Activated T-helper 1 cell treated with anti-CD3 and anti-CD28 coated beads, Interleukin-12 subunit alpha, Interleukin-12 subunit beta, Interleukin-2, Interleukin-4 antibody, amounts not matched to agents 30 ng/mL and 10 ng/mL and 1 ng/mL, durations not matched to agents 14 hours and 24 hours and 36 hours (primary cell): ENCODE measurements around the gene NGFR. TPM values are rescaled to one million over a fixed set of nuclear protein-coding genes. Genes with fewer than 3 reads are reported as not detected.

Experiments
- DNase-seq: peaks from one replicate; pipeline ENCODE4 v3.0.0; 2021; ENCODE audit warnings: low spot score
- H3K27ac Mint-ChIP-seq: one replicate; pipeline ENCODE4 v1.8.0; 2021; ENCODE audit warnings: mild to moderate bottlenecking, mixed read lengths
- H3K27me3 Mint-ChIP-seq: one replicate; pipeline ENCODE4 v1.8.0; 2022; ENCODE audit warnings: mild to moderate bottlenecking, moderate library complexity, mixed read lengths; ENCODE audit not compliant: insufficient read depth
- H3K36me3 Mint-ChIP-seq: one replicate; pipeline ENCODE4 v1.8.0; 2021; ENCODE audit warnings: low read depth, mixed read lengths
- H3K4me1 Mint-ChIP-seq: one replicate; pipeline ENCODE4 v1.8.0; 2021; ENCODE audit warnings: low read depth, mixed read lengths
- H3K4me3 Mint-ChIP-seq: one replicate; pipeline ENCODE4 v1.8.0; 2021; ENCODE audit warnings: mild to moderate bottlenecking, moderate library complexity, mixed read lengths
- H3K9me3 Mint-ChIP-seq: one replicate; pipeline ENCODE4 v1.8.0; 2021; ENCODE audit warnings: mixed read lengths
- intact Hi-C: fragments of 100-400 bp; cut with micrococcal nuclease; formaldehyde crosslinking; loops from one replicate; pipeline ENCODE4 v1.15.1; 2024
- total RNA-seq: library from RNA; stranded (reverse); gene quantifications from 2 replicates; pipeline ENCODE4 v1.2.3, GENCODE V29; 2022

NGFR gene
- total RNA-seq, 1 donor from 2014 or later: 0.13 TPM

DNA sequence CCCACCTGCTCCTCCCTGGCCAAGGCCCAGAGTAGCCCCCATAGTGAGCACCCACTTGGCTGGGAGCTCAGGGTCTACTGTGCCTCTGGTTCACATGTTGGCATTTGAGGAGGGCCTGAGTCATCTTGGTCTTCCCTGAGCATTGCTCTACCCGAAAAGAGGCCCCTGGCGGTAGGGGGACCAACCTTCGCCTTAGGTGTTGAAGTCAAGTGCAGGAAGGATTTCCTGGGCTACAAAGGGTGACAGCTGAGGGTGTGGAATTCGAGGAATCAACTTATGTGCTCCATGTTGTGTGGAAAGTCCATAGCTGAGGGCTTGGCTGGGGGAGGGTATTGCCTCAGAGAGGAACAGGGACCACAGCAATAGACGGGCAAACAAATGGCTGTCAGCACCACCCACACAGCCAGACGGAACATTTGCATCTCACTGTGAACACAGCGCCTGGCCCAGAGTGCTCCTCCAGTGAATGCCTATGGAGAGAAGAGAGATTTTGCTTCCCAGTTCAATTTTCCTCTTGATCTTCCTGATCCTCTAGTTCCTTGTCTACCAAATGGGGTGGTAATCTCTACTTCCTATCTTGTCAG lies 35.6 kb upstream of the NGFR start:
- DNase-seq: no peak
- Mint-ChIP-seq H3K27ac (no peak overlapping the region), H3K36me3 (no peaks in the 10 kb centered on the region), H3K27me3 (peaks cover 49% of the 10 kb centered on the region), H3K4me3 (no peak overlapping the region), H3K9me3 (peaks cover 4% of the 10 kb centered on the region), H3K4me1 (no peaks in the 10 kb centered on the region)
- intact Hi-C loops: no loop called here

DNA sequence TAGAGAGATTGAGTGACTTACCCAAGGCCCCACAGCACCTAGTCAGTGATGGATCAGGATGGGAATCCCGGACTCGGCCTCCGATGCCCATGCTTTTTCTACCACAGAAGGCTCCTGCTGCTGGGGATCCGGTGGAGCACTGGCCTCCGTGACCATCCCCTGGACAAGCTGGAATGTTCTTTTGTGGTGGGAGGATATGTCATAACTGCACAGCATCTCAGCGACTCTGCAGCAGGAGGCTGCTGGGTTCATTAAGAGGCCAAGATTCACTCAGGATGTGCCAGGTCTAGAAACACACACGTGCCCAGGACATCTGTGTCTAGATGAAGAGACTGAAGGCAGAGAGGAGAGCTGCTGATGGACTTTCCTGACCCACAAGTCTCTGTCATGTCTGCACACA lies 34.7 kb upstream of the NGFR start:
- Mint-ChIP-seq H3K4me3 (no peak overlapping the region), H3K27ac (no peak overlapping the region), H3K4me1 (no peaks in the 10 kb centered on the region), H3K9me3 (peaks cover 4% of the 10 kb centered on the region), H3K36me3 (no peaks in the 10 kb centered on the region), H3K27me3 (peaks cover 49% of the 10 kb centered on the region)
- intact Hi-C loops: no loop called here
- DNase-seq: no peak

DNA sequence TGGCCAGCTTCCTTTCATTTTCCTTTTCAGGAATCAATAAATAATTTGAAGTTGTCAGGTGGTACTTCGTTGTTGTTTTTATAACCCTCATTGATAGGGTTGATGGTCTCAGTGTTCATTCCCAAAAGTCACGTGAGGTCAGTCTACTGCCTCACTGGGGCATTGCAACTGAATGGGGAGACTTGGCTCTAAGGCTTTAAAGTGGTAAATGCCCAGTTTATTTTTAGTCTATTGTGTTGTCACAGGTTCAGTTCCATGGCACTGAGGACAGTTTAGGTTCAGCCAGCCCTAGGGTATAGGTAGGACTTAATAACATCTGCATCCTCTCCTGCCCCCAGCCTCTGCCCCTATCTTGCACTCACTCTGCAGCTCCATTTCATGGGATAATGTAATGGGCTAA lies 33.5 kb upstream of the NGFR start:
- Mint-ChIP-seq H3K4me1 (no peaks in the 10 kb centered on the region), H3K27me3 (peaks cover 42% of the 10 kb centered on the region), H3K4me3 (no peak overlapping the region), H3K36me3 (no peaks in the 10 kb centered on the region), H3K9me3 (peaks cover 4% of the 10 kb centered on the region), H3K27ac (no peak overlapping the region)
- intact Hi-C loops: no loop called here
- DNase-seq: no peak

DNA sequence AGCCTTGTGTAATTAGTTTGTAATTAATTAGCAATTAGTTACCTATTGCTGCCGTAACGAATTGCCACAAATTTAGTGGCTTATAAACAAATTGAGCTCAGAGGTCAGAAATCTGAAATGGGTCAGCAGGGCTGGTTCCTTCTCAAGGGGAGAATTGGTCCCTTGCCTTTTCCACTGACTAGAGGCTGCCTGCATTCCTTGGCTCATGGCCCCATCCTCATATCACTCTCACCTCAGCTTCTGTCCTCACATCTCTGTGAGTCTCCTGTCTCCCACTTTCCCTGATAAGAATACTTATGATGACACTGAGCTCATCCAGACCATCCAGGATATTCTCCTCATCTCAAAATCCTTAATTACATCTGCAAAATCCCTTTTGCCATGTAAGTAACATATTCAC lies 31.0 kb upstream of the NGFR start:
- Mint-ChIP-seq H3K4me3 (no peak overlapping the region), H3K27ac (no peak overlapping the region), H3K9me3 (peaks cover 4% of the 10 kb centered on the region), H3K36me3 (no peaks in the 10 kb centered on the region), H3K4me1 (no peaks in the 10 kb centered on the region), H3K27me3 (peaks cover 37% of the 10 kb centered on the region)
- no peak for DNase-seq
- intact Hi-C loops: no loop called here

DNA sequence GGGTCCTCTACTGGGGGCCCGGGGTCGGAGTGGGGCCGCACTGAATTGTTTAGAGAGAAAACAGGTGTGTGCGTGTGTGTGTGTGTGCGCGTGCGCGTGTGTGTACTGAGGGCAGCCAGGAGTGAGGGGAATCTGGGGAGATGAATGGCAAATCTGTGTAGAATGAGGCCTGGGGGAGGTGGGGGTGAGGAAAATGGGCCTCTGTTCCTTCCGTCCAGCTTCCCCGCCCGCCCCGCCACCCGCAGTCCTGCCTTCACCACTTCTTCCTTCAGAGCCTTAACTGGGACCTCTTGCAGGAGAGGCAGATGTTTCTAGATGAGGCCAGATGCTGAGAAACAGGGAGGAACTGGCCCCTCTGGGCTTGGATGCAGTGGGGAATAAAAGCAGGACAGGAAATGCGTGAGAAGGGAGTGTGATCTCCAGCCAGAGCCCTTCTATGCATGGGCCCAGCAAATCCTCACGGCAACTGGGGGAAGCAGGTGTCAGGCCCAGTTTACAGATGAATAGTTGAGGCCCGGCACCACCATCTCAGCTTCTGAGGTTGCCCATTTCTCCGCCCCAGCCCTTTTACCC lies 29.7 kb upstream of the NGFR start:
- H3K4me1 Mint-ChIP-seq: no peaks in the 10 kb centered on the region
- intact Hi-C loops: no loop called here
- peaks cover 38% of the 10 kb centered on the region for H3K27me3 Mint-ChIP-seq

DNA sequence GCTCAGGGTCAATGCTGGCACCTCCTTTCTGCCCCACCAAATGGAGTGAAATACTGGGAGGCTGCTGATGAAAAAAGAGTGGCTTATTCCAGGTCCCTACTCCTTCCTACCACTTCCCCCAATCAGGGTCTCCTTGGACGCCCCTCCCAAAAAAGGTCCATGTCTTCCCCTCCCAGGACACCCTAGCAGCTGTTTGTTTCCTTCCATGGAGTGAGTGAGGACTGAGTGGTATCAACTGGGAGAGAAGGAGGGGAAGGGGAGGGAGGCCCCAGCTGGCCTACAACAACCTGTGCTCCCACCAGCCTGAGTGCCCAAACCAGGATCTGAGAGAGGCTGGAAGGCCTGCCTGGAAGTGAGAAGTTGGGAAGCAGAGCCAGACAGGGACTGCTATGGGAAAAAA lies 28.7 kb upstream of the NGFR start:
- no peak for DNase-seq
- Mint-ChIP-seq H3K4me1 (no peaks in the 10 kb centered on the region), H3K4me3 (no peak overlapping the region), H3K36me3 (no peaks in the 10 kb centered on the region), H3K9me3 (peaks cover 4% of the 10 kb centered on the region), H3K27ac (no peak overlapping the region), H3K27me3 (peaks cover 41% of the 10 kb centered on the region)
- intact Hi-C loops: no loop called here

More for the DNA sequence above, 29.7 kb upstream of the NGFR start:
- H3K36me3 Mint-ChIP-seq: no peaks in the 10 kb centered on the region
- DNase-seq: no peak
- H3K4me3 Mint-ChIP-seq: no peak overlapping the region
- H3K27ac Mint-ChIP-seq: no peak overlapping the region
- peaks cover 4% of the 10 kb centered on the region for H3K9me3 Mint-ChIP-seq

DNA sequence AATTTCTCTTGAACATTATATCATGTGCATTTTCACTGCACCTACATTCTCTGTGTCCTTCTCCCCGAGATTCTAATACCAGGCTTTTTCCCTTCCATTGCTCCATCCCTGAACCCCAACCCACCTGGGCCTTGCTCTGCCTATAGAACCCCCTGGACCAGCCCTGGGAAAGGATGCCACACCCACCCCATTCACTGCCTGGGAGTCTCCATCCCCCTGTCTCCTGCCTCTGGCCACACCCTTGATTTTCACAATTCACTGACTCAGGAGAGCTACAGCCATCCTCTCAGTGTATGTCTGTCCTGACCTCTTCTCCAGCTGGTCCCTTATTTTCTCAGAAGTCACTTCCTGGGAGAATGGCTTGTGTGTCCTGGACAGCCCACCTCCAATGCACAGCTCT lies 27.9 kb upstream of the NGFR start:
- H3K27me3 Mint-ChIP-seq: peaks cover 49% of the 10 kb centered on the region
- H3K36me3 Mint-ChIP-seq: no peaks in the 10 kb centered on the region
- no peaks in the 10 kb centered on the region for H3K4me1 Mint-ChIP-seq
- DNase-seq: no peak
- intact Hi-C loops: no loop called here
- no peak overlapping the region for H3K27ac Mint-ChIP-seq
- no peak overlapping the region for H3K4me3 Mint-ChIP-seq
- peaks cover 4% of the 10 kb centered on the region for H3K9me3 Mint-ChIP-seq

DNA sequence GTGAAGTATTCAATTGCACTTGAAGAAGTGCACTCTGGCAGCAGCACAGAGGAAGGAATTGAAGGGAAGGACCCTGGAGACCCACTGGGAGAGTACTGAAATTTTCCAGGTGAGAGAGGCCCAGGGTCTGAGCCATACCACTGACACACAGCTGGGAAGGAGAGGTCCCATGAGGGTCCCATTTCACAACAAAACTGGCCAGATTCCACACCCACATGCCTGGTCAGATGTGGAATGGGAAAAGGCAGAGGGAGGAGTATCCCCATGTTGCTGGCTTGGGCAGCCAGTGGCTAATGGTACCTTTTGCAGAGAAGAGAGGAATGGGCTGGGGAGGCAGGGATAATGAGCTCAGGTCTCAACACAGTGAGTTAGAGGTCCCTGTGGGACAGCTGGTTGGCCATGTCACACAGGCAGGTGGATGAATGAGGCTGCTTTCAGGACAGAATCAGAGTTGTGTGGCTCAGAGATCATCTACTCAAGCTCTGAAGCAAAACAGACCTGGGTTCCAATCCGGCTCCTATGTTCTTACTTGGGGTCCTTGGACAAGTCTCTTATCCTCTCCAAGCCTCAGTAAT lies 26.2 kb upstream of the NGFR start:
- intact Hi-C loops: no loop called here
- no peak overlapping the region for H3K4me3 Mint-ChIP-seq
- peaks cover 47% of the 10 kb centered on the region for H3K27me3 Mint-ChIP-seq
- H3K9me3 Mint-ChIP-seq: peaks cover 4% of the 10 kb centered on the region
- no peaks in the 10 kb centered on the region for H3K4me1 Mint-ChIP-seq
- H3K36me3 Mint-ChIP-seq: no peaks in the 10 kb centered on the region
- H3K27ac Mint-ChIP-seq: no peak overlapping the region
- DNase-seq: no peak

DNA sequence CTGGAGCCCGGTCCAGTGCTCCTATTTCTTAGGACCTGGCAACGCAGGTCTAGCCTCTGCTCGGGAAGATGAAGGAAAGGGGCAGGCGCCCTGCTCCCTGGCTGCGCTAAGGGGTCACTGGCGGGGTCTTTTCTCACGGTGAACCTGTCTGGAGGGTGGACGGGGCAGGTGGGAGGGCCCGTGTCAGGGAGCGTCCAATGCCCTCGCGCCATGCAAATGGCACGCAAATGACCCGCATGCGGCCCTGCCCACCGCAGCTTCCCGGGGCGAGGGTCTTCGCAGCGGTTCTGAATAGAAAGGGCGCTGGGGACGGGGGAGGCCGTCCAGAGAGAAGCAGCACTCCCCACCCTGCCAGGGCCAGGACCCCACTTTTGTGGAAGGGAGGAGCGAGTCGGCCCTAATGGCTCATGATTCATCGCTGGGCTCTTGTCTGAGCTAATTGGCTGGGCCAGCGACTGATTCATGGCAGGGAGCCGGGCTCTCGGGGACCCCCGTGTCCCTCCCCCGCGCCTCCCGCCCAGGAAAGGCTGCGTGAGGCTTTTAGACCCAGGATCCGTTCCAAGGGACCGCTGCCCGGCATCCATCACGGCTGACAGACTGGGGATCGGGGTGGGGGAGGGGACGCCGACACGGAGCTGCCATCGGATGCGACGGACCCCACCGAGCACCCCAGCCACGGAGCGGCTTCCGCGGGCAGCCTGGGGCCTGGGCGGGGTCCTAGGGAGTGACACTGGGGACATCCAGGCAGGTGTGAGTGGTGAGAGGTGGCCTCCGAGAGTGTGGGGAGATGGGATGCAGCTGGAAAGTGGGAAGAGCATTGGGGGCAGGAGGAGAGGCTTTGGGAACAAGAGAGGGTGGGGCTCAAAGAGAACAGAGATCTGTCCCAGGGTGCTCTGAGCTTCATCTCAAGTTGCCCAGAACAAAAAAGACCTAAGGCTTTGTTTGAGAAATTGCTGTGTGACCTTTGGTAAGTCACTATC lies 25.0 kb upstream of the NGFR start:
- Mint-ChIP-seq H3K9me3 (peaks cover 8% of the 10 kb centered on the region), H3K36me3 (no peaks in the 10 kb centered on the region), H3K4me3 (no peak overlapping the region), H3K27me3 (peaks cover 47% of the 10 kb centered on the region), H3K4me1 (no peaks in the 10 kb centered on the region), H3K27ac (no peak overlapping the region)
- intact Hi-C loops: no loop called here
- DNase-seq: no peak

DNA sequence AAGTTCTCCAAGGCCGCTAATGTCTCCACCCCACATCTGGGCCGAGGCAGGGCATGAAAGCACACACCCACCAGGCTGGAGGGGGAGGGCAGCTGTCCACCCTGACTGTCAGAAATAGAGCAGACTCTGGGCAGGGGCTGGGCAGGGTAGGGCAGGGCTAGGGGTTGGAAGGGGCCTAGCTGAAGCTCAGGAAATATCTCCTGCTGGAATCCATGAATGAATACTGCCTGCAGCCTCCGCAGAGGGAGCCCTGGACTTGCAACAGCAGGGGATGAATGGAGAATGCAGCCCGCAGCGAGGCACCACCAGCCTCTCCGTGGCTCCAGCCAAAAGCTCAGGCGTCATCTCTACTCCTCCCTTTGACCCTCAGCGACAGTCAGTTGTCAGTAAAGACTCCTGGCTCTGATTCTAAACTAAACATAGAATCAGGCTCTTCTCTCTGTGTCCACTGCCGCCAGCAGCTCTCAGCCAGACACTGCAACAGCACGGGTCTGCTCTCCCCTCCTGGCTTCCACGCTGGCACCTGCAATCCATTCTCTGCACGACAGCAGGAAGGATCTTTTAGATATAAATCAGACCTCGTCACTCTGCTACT lies 23.9 kb upstream of the NGFR start:
- no peak for DNase-seq
- Mint-ChIP-seq H3K4me1 (no peaks in the 10 kb centered on the region), H3K27me3 (peaks cover 46% of the 10 kb centered on the region), H3K27ac (no peak overlapping the region), H3K36me3 (no peaks in the 10 kb centered on the region), H3K9me3 (peaks cover 16% of the 10 kb centered on the region), H3K4me3 (no peak overlapping the region)
- intact Hi-C loops: no loop called here

DNA sequence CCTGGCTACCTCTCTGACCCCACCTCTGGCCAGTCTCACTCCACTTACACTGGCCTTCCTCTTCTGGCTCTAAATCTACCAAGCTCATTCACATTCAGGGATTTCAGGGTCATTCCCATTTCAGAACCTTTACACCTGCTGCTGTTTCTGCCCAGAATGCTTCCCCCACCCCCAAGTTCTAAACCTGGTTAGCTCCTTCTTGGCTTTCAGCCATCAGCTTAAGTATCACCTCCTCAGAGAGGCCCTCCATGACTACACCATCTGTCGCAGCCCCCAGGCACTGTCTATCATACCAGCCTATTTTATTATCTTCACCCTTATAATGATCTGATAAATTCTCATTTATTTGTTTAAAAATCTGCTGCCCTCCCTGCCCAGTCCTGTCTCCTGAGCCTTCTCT lies 23.3 kb upstream of the NGFR start:
- Mint-ChIP-seq H3K27ac (no peak overlapping the region), H3K9me3 (peaks cover 16% of the 10 kb centered on the region)
- intact Hi-C loops: no loop called here

DNA sequence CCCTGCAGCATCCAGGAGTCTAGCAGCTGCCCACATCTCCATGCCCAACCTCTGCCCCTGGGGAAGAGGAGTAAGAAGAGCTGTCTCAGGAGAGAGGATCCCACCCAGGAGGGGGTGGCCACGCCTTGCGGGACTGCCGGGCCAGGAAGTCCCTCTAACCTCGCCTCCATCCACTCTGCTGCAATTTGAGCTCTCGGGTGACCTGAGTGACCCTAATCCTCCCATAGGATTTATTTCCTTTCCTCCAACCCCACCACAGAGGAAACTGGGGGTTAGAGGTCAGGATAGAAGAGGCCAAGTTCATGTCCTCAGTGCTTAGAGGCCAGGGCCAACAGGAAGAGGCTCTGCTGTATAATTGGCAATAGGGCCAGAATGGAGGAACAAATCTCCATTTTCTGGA lies 22.6 kb upstream of the NGFR start:
- intact Hi-C loops: no loop called here
- H3K4me1 Mint-ChIP-seq: no peaks in the 10 kb centered on the region
- no peaks in the 10 kb centered on the region for H3K36me3 Mint-ChIP-seq
- no peak overlapping the region for H3K27ac Mint-ChIP-seq
- peaks cover 16% of the 10 kb centered on the region for H3K9me3 Mint-ChIP-seq
- peaks cover 46% of the 10 kb centered on the region for H3K27me3 Mint-ChIP-seq
- no peak overlapping the region for H3K4me3 Mint-ChIP-seq
- no peak for DNase-seq

More for the DNA sequence above, 23.3 kb upstream of the NGFR start:
- DNase-seq: no peak
- no peaks in the 10 kb centered on the region for H3K36me3 Mint-ChIP-seq
- H3K27me3 Mint-ChIP-seq: peaks cover 46% of the 10 kb centered on the region
- H3K4me3 Mint-ChIP-seq: no peak overlapping the region
- no peaks in the 10 kb centered on the region for H3K4me1 Mint-ChIP-seq
